ENCODE measurements around the gene HORMAD2. TPM values are rescaled to one million over a fixed set of nuclear protein-coding genes. Genes with fewer than 3 reads are reported as not detected.
A peak's percentile ranks its signal among the peaks of the same experiment; 100 is the strongest.

Gene HORMAD2
- total RNA-seq, 1 donor from 2014 or later, result not detected

DNA sequence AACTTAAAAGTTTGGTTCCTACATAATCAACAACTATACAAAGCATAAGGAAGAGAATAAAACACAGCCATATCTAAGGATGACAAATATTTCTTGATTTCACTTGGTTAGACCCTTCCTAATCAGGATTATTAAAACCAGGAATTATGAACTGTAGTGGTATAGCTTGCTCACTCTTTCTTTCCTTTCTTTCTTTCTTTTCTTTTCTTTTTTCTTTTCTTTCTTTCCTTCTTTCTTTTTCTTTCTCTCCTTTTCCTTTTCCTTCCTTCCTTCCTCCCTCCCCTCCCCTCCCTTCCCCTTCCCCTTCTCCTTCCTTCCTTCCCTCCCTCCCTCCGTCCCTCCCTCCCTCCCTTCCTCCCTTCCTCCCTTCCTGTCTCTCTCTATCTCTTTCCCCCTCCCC lies 78.0 kb downstream of the HORMAD2 start:
- H4K20me1 ChIP-seq (ENCODE audit: insufficient read depth, low read length), result no peaks in the 10 kb centered on the region
- no peak overlapping the region for H3K9ac ChIP-seq (ENCODE audit: low read length)
- H2AFZ ChIP-seq (ENCODE audit: low read depth, low read length), result no peak overlapping the region
- H3K4me1 ChIP-seq (ENCODE audit: insufficient read depth, low read length), result no peaks in the 10 kb centered on the region
- no peak for TF ChIP-seq CTCF (IDR thresholded peaks at IDR 0.05; ENCODE audit: insufficient read depth, low read depth, low read length)
- no peak for TF ChIP-seq EZH2 (IDR thresholded peaks at IDR 0.05; ENCODE audit: insufficient read depth, low read length)
- no peaks in the 10 kb centered on the region for H3K27me3 ChIP-seq (ENCODE audit: insufficient read depth, low read length)
- DNase-seq (ENCODE audit: low read depth) (no peak), FAIRE-seq (no peak)
- Mint-ChIP-seq H3K36me3 (ENCODE audit: low read depth, unreplicated experiment) (no peaks in the 10 kb centered on the region), H3K27ac (ENCODE audit: unreplicated experiment) (peak overlapping the region; percentile 15), H3K4me1 (ENCODE audit: low read depth, unreplicated experiment) (peaks cover 26% of the 10 kb centered on the region), H3K4me3 (ENCODE audit: unreplicated experiment) (no peak overlapping the region), H3K27me3 (ENCODE audit: low read depth, unreplicated experiment) (no peaks in the 10 kb centered on the region), H3K9me3 (ENCODE audit: unreplicated experiment) (no peaks in the 10 kb centered on the region)
- no peaks in the 10 kb centered on the region for H3K36me3 ChIP-seq (ENCODE audit: insufficient read depth, low read length)
- no peaks in the 10 kb centered on the region for H3K9me3 ChIP-seq (ENCODE audit: insufficient read depth, low read depth, low read length)
- H3K79me2 ChIP-seq (ENCODE audit: insufficient read depth, low read length), result no peaks in the 10 kb centered on the region
- H3K4me2 ChIP-seq (ENCODE audit: low read length), result no peak overlapping the region
- H3K4me3 ChIP-seq (ENCODE audit: insufficient read depth, low read depth, low read length), result no peak overlapping the region
- no peak overlapping the region for H3K27ac ChIP-seq (ENCODE audit: low read depth, low read length)

- Histone ChIP-seq H2AFZ (ENCODE audit: low read depth, low read length) (no peak overlapping the region), H4K20me1 (ENCODE audit: insufficient read depth, low read length) (no peaks in the 10 kb centered on the region), H3K27ac (ENCODE audit: low read depth, low read length) (peak overlapping the region; percentile 6), H3K4me3 (ENCODE audit: insufficient read depth, low read depth, low read length) (no peak overlapping the region), H3K27me3 (ENCODE audit: insufficient read depth, low read length) (no peaks in the 10 kb centered on the region), H3K4me1 (ENCODE audit: insufficient read depth, low read length) (no peaks in the 10 kb centered on the region), H3K9ac (ENCODE audit: low read length) (no peak overlapping the region), H3K79me2 (ENCODE audit: insufficient read depth, low read length) (no peaks in the 10 kb centered on the region), H3K9me3 (ENCODE audit: insufficient read depth, low read depth, low read length) (no peaks in the 10 kb centered on the region), H3K36me3 (ENCODE audit: insufficient read depth, low read length) (no peaks in the 10 kb centered on the region), H3K4me2 (ENCODE audit: low read length) (peak overlapping the region; percentile 16)
- no peak for DNase-seq (ENCODE audit: low read depth)
- no peak for FAIRE-seq
- Mint-ChIP-seq H3K4me1 (ENCODE audit: low read depth, unreplicated experiment) (peaks cover 26% of the 10 kb centered on the region), H3K27me3 (ENCODE audit: low read depth, unreplicated experiment) (no peaks in the 10 kb centered on the region), H3K27ac (ENCODE audit: unreplicated experiment) (peak overlapping the region; percentile 93), H3K36me3 (ENCODE audit: low read depth, unreplicated experiment) (no peaks in the 10 kb centered on the region), H3K9me3 (ENCODE audit: unreplicated experiment) (no peaks in the 10 kb centered on the region), H3K4me3 (ENCODE audit: unreplicated experiment) (peak overlapping the region; percentile 62)
- TF ChIP-seq EZH2 (IDR thresholded peaks at IDR 0.05; ENCODE audit: insufficient read depth, low read length) (no peak), CTCF (IDR thresholded peaks at IDR 0.05; ENCODE audit: insufficient read depth, low read depth, low read length) (no peak)
These were observed 78.7 kb downstream of the HORMAD2 start for GRCh38 chr22:30158744-30159500.
